Femur (tissue), 1 donor: ENCODE measurements around the gene HLTF.

ENCODE experiments used
- DNase-seq: peaks from one replicate; pipeline ENCODE4 v3.0.0-alpha.2; 2017

Gene HLTF

DNA sequence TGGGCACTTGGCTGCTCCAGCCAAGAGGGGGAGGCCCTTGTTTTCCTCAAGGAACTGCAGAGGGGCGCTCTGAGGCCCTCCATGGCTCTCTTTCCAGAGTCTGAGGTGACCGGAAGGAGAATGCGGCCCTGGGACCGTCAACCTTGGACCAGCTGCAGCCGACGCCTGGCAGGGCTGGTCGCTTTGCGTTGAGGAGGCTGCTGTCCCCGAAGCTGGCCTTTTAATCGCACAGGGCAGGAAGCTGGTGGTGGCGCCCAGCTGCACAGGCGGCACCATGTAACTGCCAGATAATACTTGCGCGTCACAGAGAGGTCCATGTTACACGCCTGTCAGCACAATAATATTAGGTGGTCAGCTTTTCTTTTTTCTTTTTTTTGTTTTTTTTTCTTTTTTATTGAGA lies 875 bp upstream of the HLTF start:
- DNase-seq = no peak

DNA sequence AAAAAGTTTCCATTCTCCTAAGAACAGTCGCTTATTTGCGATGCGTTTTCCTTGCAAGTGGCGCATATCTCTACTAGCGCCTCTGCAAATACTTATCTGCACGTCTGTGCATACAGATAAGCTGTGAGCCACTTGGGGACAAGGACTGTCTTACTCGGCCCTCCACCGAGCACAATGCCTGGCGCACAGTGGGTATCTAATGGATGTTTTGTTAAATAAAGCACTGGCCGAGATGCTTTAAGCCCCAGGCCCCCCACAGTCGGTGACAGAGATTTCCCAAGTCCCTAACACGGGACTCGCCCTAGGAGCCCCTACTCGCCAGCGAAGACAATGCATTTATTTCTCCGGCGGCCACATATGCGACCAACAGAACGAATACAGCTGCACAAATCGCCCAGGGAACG lies 503 bp downstream of the HLTF start:
- DNase-seq = no peak

GRCh38 chr3:149081772-149082171 lies 4.6 kb downstream of the HLTF start:
- no peak for DNase-seq

DNA sequence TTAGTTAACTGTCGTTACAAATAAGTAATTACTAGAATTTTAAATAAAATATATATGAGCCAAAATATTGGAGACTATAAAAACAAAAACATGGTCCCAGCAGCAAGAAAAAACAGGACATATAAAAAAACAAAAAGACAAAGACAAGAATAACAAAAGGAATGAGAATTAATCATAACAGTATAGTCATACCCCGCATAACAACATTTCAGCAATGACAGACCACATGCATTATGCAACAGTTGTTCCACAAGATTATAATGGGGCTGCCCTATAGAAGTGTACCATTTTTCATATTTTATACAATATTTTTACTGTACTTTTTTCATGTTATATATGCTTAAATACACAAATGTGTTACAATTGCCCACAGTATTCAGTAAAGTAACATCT lies 5.6 kb downstream of the HLTF start:
- DNase-seq = no peak

DNA sequence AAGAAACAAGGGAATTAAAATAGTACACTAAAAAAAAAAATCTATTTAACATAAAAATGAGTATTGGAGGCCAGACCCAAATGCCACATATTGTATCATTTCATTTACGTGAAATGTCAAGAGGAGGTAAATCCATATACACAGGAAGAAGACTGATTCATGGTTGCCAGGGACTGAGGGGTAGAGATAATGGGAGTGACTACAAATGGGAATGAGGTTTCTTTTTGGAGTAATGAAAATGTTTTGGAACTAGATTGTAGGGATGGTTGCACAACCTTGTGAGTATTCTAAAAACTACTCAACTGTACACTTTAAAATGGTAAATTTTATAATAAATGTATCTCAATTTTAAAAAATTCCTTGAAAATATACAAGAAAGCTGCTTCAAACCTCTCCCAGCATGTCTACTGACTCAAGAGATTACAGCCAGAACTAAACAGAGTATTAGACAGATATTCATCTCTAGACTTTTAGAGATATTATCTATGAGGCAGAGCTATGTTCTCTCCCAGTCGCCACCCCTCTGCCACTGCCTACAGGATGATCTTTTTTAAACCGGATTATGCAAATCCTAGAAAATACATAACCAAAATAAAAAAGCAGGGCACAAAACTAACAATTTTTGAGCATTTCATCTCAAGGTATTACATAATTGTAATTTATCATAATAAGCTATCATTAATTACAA lies 6.2 kb downstream of the HLTF start:
- DNase-seq = no peak

DNA sequence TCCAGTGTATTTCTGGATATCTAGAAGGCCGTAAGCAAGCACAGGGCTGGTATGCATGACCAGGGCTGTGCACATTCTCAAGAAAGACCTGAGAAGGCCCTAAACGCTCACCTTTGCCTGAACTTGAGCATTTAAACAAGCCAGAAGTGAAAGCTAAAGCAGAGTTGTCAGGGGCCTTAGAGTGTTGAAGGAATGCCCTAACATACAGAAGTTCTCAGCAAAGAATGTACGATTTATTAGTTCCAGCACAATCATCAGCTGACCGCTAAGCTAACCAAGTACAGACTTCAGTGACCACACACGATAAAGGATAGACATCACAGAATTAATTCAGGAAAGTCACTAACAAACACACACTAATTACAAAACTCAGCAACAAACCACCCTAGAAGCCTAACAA lies 8.7 kb downstream of the HLTF start:
- DNase-seq = no peak

- DNase-seq = no peak
These were observed 18.4 kb downstream of the HLTF start for GRCh38 chr3:149067883-149068282.

- DNase-seq = no peak
These were observed 24.6 kb downstream of the HLTF start for GRCh38 chr3:149061776-149062175.

GRCh38 chr3:149058602-149059001 lies 27.7 kb downstream of the HLTF start:
- no peak for DNase-seq

- no peak for DNase-seq
These were observed 28.1 kb downstream of the HLTF start for GRCh38 chr3:149058198-149058597.

GRCh38 chr3:149055575-149055974 lies 30.8 kb downstream of the HLTF start:
- DNase-seq = no peak

DNA sequence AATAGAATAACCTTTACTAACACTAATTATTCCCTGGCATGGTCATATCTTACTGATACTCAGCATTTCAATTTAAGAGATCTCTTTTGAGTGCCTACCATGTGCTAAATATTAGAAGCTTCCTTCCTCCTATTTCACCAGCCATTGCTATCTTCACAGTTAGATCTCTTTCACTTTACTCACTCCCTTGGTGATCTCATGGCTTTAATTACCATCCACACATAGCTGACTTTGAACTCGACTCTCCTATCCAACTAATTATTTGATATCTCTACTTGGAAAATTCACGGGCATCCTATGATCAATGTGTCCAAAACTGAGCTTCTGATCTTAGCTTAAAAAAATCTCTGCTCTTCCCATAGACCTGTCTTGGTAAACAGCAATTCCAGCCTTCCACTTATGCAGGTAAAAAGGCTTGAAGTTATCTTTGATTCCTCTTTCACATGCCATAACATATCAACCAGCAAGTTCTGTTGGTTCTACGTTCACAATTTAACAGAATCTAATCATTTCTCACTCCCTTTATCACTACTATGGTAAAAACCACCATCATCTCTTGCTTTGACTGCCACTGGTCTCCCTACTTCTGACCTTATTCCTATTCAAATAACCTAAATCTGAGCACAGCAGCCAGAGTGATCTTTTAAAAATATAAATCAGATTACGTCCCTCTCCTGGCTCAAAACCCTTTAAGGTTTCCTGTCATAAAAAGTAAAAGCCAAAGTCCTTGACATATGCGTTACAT lies 41.8 kb downstream of the HLTF start:
- DNase-seq = no peak

- DNase-seq = no peak
These were observed 43.4 kb downstream of the HLTF start for GRCh38 chr3:149042789-149043386.

- DNase-seq = no peak
These were observed 48.0 kb downstream of the HLTF start for GRCh38 chr3:149038322-149038721.

DNA sequence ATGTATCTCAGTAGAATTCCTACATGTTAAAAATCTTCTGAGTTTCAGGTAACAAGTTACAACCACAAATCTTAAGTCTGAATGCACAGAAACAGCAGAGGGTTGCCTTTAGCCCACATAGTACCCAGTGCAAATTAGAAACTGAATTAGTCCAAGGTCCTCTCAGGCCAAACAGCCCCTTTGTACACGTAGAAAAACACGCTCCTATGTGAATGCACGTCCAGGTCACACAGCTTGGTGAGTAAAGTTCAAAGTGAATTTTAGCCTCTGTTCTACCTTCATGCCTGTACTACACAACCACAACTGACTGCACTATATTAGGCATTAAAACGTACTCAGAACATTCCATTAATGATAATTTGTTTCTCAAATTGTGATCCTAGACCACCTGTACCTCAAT lies 48.6 kb downstream of the HLTF start:
- no peak for DNase-seq

DNA sequence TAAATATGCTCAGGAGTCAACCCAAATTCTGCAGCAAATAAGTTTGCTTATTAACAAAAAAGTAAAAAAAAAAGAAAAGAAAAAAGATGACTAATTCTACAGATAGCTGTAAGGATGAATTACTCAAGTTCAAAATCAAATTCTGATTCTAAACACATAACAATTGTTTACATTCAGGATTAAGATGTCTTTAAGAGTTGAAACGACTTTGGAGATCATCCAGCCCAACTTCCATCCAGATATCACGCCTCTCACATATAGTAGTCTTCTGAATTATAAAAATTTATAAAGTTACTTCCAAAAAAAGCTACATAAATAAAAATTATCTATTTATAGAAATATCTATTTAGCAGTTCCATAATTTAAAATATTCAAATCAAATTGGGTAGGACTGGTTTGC lies 55.2 kb downstream of the HLTF start:
- no peak for DNase-seq

GRCh38 chr3:149026718-149027117 lies 59.6 kb downstream of the HLTF start:
- no peak for DNase-seq

- no peak for DNase-seq
These were observed 62.4 kb downstream of the HLTF start for GRCh38 chr3:149023951-149024350.

DNA sequence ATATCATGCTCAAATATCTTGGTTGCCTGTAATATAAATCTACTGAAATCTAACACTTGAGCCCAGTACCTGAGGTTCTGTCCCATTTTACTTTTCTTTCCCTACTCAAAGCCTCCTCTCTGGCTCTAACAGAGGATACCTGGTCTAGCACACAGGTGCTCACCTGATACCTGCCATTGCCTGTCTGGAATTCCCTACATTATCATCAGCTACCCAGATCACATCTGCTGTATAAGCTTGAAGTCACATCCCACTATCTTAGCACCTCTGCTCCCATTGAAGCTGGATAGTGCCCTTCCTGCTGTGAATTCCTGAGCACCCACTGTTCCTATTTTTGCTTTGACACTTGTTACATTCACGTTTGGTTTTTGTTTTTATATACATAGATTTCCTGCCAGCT lies 64.5 kb downstream of the HLTF start:
- DNase-seq = no peak

DNA sequence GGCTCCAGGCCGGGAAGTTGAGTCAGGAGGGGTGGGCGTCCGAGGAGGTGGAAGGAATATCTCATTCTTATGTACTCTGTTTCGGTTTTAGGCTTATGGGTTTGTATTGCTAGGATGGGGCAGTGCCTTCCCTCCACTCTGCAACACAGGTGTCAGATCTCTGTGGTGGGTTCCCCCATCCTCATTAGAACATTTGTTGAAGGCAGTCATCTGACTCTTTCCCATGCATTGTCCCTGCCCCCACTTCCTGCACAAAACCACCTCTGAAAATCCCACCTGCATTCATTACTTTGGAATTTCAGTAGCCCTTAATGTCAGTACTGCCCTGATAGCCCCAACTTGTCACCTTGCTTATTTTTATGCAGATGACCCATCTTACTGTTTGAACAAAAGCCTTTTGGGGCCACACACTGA lies 65.5 kb downstream of the HLTF start:
- no peak for DNase-seq

- DNase-seq = no peak
These were observed 66.0 kb downstream of the HLTF start for GRCh38 chr3:149020196-149020838.

DNA sequence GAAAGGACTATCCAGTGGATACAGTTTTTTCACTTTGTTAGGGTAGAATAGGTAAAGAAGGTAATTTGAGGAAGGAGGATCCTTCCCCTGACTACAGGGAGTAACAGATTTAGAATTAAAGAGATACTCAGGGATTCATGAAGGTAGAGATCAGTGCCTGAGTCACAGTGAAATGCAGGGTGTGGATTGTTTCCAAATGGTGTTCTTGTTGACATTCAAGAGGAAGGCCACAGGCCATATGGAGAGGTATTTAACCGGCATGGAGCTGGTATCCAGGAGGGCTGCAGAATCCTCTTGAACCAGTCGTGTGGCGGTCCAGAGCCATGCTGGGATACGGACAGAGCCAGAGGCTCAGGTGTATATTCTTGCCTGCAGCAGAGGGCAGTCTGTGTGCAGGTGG lies 66.8 kb downstream of the HLTF start:
- no peak for DNase-seq

DNA sequence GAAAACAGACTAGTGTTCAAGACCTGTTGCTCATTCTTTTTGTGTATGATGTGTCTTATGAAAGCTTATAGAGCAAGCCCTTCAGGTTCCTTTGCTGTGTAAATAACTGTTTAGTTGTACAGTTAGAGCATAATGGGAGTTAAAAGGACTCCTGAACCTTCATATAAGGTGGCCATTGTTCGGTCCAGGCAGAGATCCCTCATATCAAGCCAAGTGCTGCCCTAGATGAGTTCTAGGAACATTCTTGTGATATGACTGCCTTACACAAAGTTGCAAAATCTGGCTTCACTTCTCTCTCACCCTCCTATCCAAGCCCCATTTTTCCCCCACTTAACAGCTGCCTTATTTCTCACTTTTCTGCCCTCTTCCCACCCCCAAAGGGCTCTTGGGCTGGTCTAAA lies 68.1 kb downstream of the HLTF start:
- DNase-seq = no peak
